K562 (cell line): ENCODE results near the gene ARHGEF10L. TPM values are rescaled to one million over a fixed set of nuclear protein-coding genes. Genes with fewer than 3 reads are reported as not detected.

ENCODE experiments used
- ATAC-seq: fragments of 200-7000 bp; cut with Tn5 transposase; 3 replicates; pipeline ENCODE4 v1.9.1; 2020; ENCODE audit warnings: moderate library complexity
- BruUV-seq: library from RNA; stranded (reverse); fragments of 400-500 nt; replicated peaks from 2 replicates; lab custom pipeline; 2021; lab: Mats Ljungman, UMichigan
- CTCF ChIA-PET: fragments of 300-600 bp; formaldehyde crosslinking; extraction: SDS; loops from one replicate; lab custom pipeline; 2021; ENCODE audit warnings: low intra/inter-chr PET ratio; lab: Yijun Ruan, JAX
- POLR2A ChIA-PET: fragments of 300-600, 350-650 bp; sonication (Branson Sonifier 250); formaldehyde crosslinking; extraction: SDS; loops from one replicate; lab custom pipeline; 2021; ENCODE audit warnings: antibody characterized with exemption, inconsistent platforms; lab: Yijun Ruan, JAX
- DNase-seq, 4 experiments: peaks; one replicate each; pipeline versions ENCODE4 v3.0.0 to v3.0.0-alpha.2; 2011 to 2018; ENCODE audit warnings: low spot score in 3 of 4, mixed read lengths in 3 of 4; ENCODE audit errors: extremely low read depth in 1 of 4
- FAIRE-seq: peaks from 2 replicates; lab custom pipeline; 2011; peaks lifted over from hg19 to GRCh38; lab: Jason Lieb, UNC
- H2AFZ ChIP-seq: 2 replicates; pipeline ENCODE4 v1.6.0; 2011; ENCODE audit warnings: low read depth, low read length, control low read depth, inconsistent platforms
- H3K27ac ChIP-seq: fragments of 200-600 bp; 3 replicates; pipeline ENCODE4 v1.8.0; 2011; ENCODE audit warnings: low read depth, mild to moderate bottlenecking, control low read depth, inconsistent platforms, low read length, moderate library complexity, mixed read lengths; ENCODE audit errors: extremely low read depth
- H3K27me3 ChIP-seq, 2 experiments: fragments of 300-600 bp in 1 of 2; 2 replicates in 1 of 2; 3 replicates in 1 of 2; pipeline versions ENCODE4 v1.6.0 to v1.8.0; 2011; ENCODE audit warnings: inconsistent platforms in 2 of 2, low read length in 2 of 2, mild to moderate bottlenecking in 1 of 2, mixed read lengths in 1 of 2, moderate library complexity in 1 of 2; ENCODE audit not compliant: control insufficient read depth in 2 of 2, insufficient read depth in 2 of 2
- H3K36me3 ChIP-seq: fragments of 300-600 bp; 3 replicates; pipeline ENCODE4 v1.8.0; 2011; ENCODE audit warnings: mild to moderate bottlenecking, low read length, inconsistent platforms; ENCODE audit not compliant: control insufficient read depth, insufficient read depth
- H3K4me1 ChIP-seq, 2 experiments: fragments of 200-600 bp in 1 of 2; replicated peaks in 1 of 2; 2 replicates in 1 of 2; 3 replicates in 1 of 2; pipeline versions ENCODE4 v1.5.1 to v1.8.0; 2011; ENCODE audit warnings: inconsistent platforms in 2 of 2, low read length in 2 of 2, mild to moderate bottlenecking in 1 of 2, mixed read lengths in 1 of 2, moderate library complexity in 1 of 2; ENCODE audit not compliant: control insufficient read depth in 2 of 2, insufficient read depth in 2 of 2
- H3K4me2 ChIP-seq: 2 replicates; pipeline ENCODE4 v1.6.1; 2011; ENCODE audit warnings: low read length, control low read depth, inconsistent platforms, mixed read lengths; ENCODE audit not compliant: insufficient read depth
- H3K4me3 ChIP-seq: fragments of 200-600 bp; sonication (generic), shearing (Covaris generic); 2 replicates; pipeline ENCODE4 v1.5.1; 2016; ENCODE audit warnings: control low read depth, inconsistent platforms
- H3K79me2 ChIP-seq: fragments of 200-600 bp; 3 replicates; pipeline ENCODE4 v1.8.0; 2011; ENCODE audit warnings: low read length, inconsistent platforms; ENCODE audit not compliant: control insufficient read depth, insufficient read depth
- H3K9ac ChIP-seq, 2 experiments: 2 replicates each; pipeline versions ENCODE4 v1.6.0 to v1.6.1; 2011; ENCODE audit warnings: low read depth in 2 of 2, low read length in 2 of 2, control low read depth in 1 of 2, inconsistent platforms in 1 of 2, mild to moderate bottlenecking in 1 of 2, mixed read lengths in 1 of 2; ENCODE audit not compliant: insufficient read depth in 1 of 2
- H3K9me1 ChIP-seq: one replicate; pipeline ENCODE4 v1.6.0; 2011; ENCODE audit warnings: inconsistent platforms, mild to moderate bottlenecking, low read length, moderate library complexity; ENCODE audit not compliant: control insufficient read depth, insufficient read depth
- H3K9me3 ChIP-seq: replicated peaks from 2 replicates; pipeline ENCODE4 v1.5.1; 2011; ENCODE audit warnings: low read depth, low read length, inconsistent platforms; ENCODE audit not compliant: control insufficient read depth, insufficient read depth
- H4K20me1 ChIP-seq: replicated peaks from 2 replicates; pipeline ENCODE4 v1.6.1; 2011; ENCODE audit warnings: low read length, inconsistent platforms, mixed read lengths; ENCODE audit not compliant: control insufficient read depth, insufficient read depth
- AFF1 ChIP-seq, 2 experiments: fragments of 450-650 bp; IDR thresholded peaks; 2 replicates each; pipeline ENCODE4 v1.6.1; 2018; ENCODE audit warnings: mild to moderate bottlenecking in 2 of 2, low read depth in 1 of 2; ENCODE audit not compliant: partially characterized antibody in 2 of 2
- BACH1 ChIP-seq: fragments of 200-800 bp; sonication (Bioruptor generic); IDR thresholded peaks from 2 replicates; pipeline ENCODE4 v1.6.1; 2016; ENCODE audit warnings: missing genetic modification characterization, missing compliant biosample characterization
- DIDO1 ChIP-seq: fragments of 450-650 bp; IDR thresholded peaks from 2 replicates; pipeline ENCODE4 v1.6.1; 2016; ENCODE audit warnings: low read depth, missing biosample characterization, missing genetic modification characterization
- DLX4 ChIP-seq: fragments of 250-450 bp; sonication (Bioruptor Pico); IDR thresholded peaks from 2 replicates; pipeline ENCODE4 v1.6.1; 2021; ENCODE audit warnings: mild to moderate bottlenecking
- FOXK2 ChIP-seq, 2 experiments: fragments of 450-650 bp; IDR thresholded peaks in 1 of 2; conservative IDR thresholded peaks in 1 of 2; 2 replicates each; pipeline ENCODE4 v1.6.1; 2016; ENCODE audit warnings: low read depth in 2 of 2, mild to moderate bottlenecking in 1 of 2
- HEY1 ChIP-seq: fragments of 250-450 bp; sonication (Bioruptor Pico); IDR thresholded peaks from 2 replicates; pipeline ENCODE4 v1.5.0; 2020; ENCODE audit warnings: mild to moderate bottlenecking, moderate library complexity, borderline replicate concordance
- HIVEP1 ChIP-seq: fragments of 250-450 bp; sonication (Bioruptor Pico); IDR thresholded peaks from 2 replicates; pipeline ENCODE4 v1.4.0; 2020; ENCODE audit warnings: mild to moderate bottlenecking
- KDM4B ChIP-seq, 2 experiments: fragments of 450-650 bp in 1 of 2; sonication (generic) in 1 of 2; IDR thresholded peaks; 2 replicates each; pipeline ENCODE4 v1.6.1; 2016 to 2017; ENCODE audit warnings: borderline replicate concordance in 2 of 2, antibody characterized with exemption in 1 of 2, low read depth in 1 of 2, mild to moderate bottlenecking in 1 of 2
- MAFG ChIP-seq: fragments of 450-650 bp; conservative IDR thresholded peaks from 2 replicates; pipeline ENCODE4 v1.6.1; 2016; ENCODE audit warnings: missing genetic modification characterization, missing compliant biosample characterization
- MAFK ChIP-seq: IDR thresholded peaks from 2 replicates; pipeline ENCODE4 v1.6.1; 2011; ENCODE audit warnings: low read length, improper control_type of control experiment
- MYBL2 ChIP-seq, 2 experiments: fragments of 450-650 bp in 1 of 2; sonication (generic) in 1 of 2; formaldehyde crosslinking in 1 of 2; IDR thresholded peaks; 2 replicates each; pipeline versions ENCODE4 v1.6.1 to v1.8.1; 2017 to 2022; ENCODE audit warnings: borderline replicate concordance in 1 of 2, inconsistent platforms in 1 of 2, low read depth in 1 of 2, mild to moderate bottlenecking in 1 of 2, missing genetic modification reagents in 1 of 2, moderate library complexity in 1 of 2
- PHF21A ChIP-seq: fragments of 450-650 bp; IDR thresholded peaks from 2 replicates; pipeline ENCODE4 v1.6.1; 2017; ENCODE audit warnings: low read depth, borderline replicate concordance
- POLR2G ChIP-seq: fragments of 200-400 bp; formaldehyde crosslinking; IDR thresholded peaks from 2 replicates; pipeline ENCODE4 v1.6.1; 2017; ENCODE audit warnings: low read depth, mild to moderate bottlenecking, antibody characterized with exemption, low read length, moderate library complexity
- SRSF9 ChIP-seq: fragments of 200-400 bp; formaldehyde crosslinking; IDR thresholded peaks from 2 replicates; pipeline ENCODE4 v1.6.1; 2017; ENCODE audit warnings: low read depth, low read length, borderline replicate concordance
- TAF15 ChIP-seq: fragments of 200-400 bp; formaldehyde crosslinking; IDR thresholded peaks from 2 replicates; pipeline ENCODE4 v1.6.1; 2017; ENCODE audit warnings: mild to moderate bottlenecking, low read depth, low read length, moderate library complexity
- ZBTB43 ChIP-seq: sonication (generic); formaldehyde crosslinking; IDR thresholded peaks from 2 replicates; pipeline ENCODE4 v1.8.0; 2023; ENCODE audit warnings: mild to moderate bottlenecking, missing genetic modification reagents
- ZNF24 ChIP-seq: fragments of 450-650 bp; IDR thresholded peaks from 2 replicates; pipeline ENCODE4 v1.6.1; 2016
- WGBS: fragments of 100-300 bp; shearing (Covaris generic); methylation state at CpG from one replicate; pipeline ENCODE4 v1.1.6; 2016; ENCODE audit warnings: low coverage, mixed read lengths; ENCODE audit not compliant: insufficient coverage; ENCODE audit errors: missing lambda C conversion rate; 5-methylcytosine and 5-hydroxymethylcytosine counted together
- in situ Hi-C: fragments of 300-500 bp; cut with MboI; formaldehyde crosslinking; loops from 4 replicates; pipeline ENCODE4 v1.15.0; 2018; ENCODE audit warnings: inconsistent platforms, mixed read lengths
- intact Hi-C: fragments of 100-400 bp; cut with micrococcal nuclease; formaldehyde crosslinking; loops from 2 replicates; pipeline ENCODE4 v1.14.2; 2022
- polyA plus RNA-seq, 8 experiments: library from polyadenylated mRNA; depleted of rRNA in 4 of 8; stranded (reverse) in 5 of 8; unstranded in 3 of 8; fragments of >200 nt; fragmentation: Nextera tagmentation in 2 of 8; fragmentation: Illumina TruSeq in 1 of 8; extraction: Ambion mirVana in 2 of 8; extraction: Trizol in 1 of 8; gene quantifications; 2 replicates each; pipeline versions ENCODE4 v1.2.1 to v1.2.3, GENCODE V29; 2011 to 2014; ENCODE audit warnings: inconsistent platforms in 1 of 8, missing spikeins in 1 of 8
- total RNA-seq, 7 experiments: library from RNA; depleted of rRNA in 6 of 7; stranded (reverse); fragments of >200 nt in 6 of 7; fragmentation: Illumina TruSeq in 2 of 7; extraction: Trizol in 2 of 7; gene quantifications; 2 replicates each; pipeline versions ENCODE4 v1.2.1 to v1.2.3, GENCODE V29; 2011 to 2021; ENCODE audit warnings: low replicate concordance in 1 of 7

The ARHGEF10L gene
- total and polyA plus RNA-seq, 9 of the 15 experiments (the other 6 are each of a cell fraction or from before 2014, with no cell fraction given): 0.09 to 0.13 TPM; not detected in 7

GRCh38 chr1:17600321-17600720 lies 60.8 kb downstream of the ARHGEF10L start:
- peaks cover 29% of the 10 kb centered on the region for H4K20me1 ChIP-seq
- no peaks in the 10 kb centered on the region for H3K9me3 ChIP-seq
- H3K9ac ChIP-seq: no peak overlapping the region
- FAIRE-seq (no peak), DNase-seq (no peak), ATAC-seq (no peak)
- H3K4me3 ChIP-seq: no peak overlapping the region
- H3K27ac ChIP-seq: no peak overlapping the region
- H3K79me2 ChIP-seq: no peaks in the 10 kb centered on the region
- ChIA-PET CTCF (interaction anchor here (1.6 kb wide), 1 partner anchor 97 kb away, joined by 3 read pairs; no protein-coding TSS in a partner anchor), POLR2A (interaction anchor here (0.5 kb wide), 1 partner anchor 393 kb away, joined by 4 read pairs; no protein-coding TSS in a partner anchor)
- no peaks in the 10 kb centered on the region for H3K36me3 ChIP-seq
- no peak overlapping the region for H3K4me2 ChIP-seq
- WGBS: 0% methylated on average over 6 of the region's 6 CpGs
- in situ Hi-C loops: loop anchor here (10.0 kb wide), 1 partner anchor 186 kb away; no protein-coding TSS in a partner anchor
- no TSS peak for BruUV-seq
- H3K27me3 ChIP-seq: peaks cover 39 to 67% of the 10 kb centered on the region in 2 experiments
- no peak overlapping the region for H2AFZ ChIP-seq
- peaks cover 4% of the 10 kb centered on the region for H3K9me1 ChIP-seq
- intact Hi-C loops: loop anchor here (10.0 kb wide), 1 partner anchor 476 kb away; no protein-coding TSS in a partner anchor
- peaks cover 0 to 5% of the 10 kb centered on the region in 2 experiments; a peak in 1 of 5 replicates for H3K4me1 ChIP-seq
- TF ChIP-seq BACH1 (tag) (no peak), MAFK (no peak), PHF21A (no peak), MAFG (no peak), AFF1 (IDR thresholded peaks at IDR 0.05; ENCODE audit: low read depth in 1 of 2, partially characterized antibody in 2 of 2) (no peak), MYBL2 (IDR thresholded peaks at IDR 0.05; ENCODE audit: low read depth) (no peak), MYBL2 (CRISPR knock-in tag; IDR thresholded peaks at IDR 0.05; ENCODE audit: borderline replicate concordance) (no peak), DIDO1 (tag) (no peak), HEY1 (CRISPR knock-in tag) (no peak), DLX4 (CRISPR knock-in tag) (no peak), HIVEP1 (CRISPR knock-in tag) (no peak), TAF15 (no peak), FOXK2 (conservative IDR thresholded peaks at IDR 0.05 in 1 of 2, IDR thresholded peaks at IDR 0.05 in 1 of 2; ENCODE audit: low read depth in 2 of 2) (no peak), SRSF9 (no peak), KDM4B (IDR thresholded peaks at IDR 0.05; ENCODE audit: borderline replicate concordance in 2 of 2, low read depth in 1 of 2) (no peak), POLR2G (no peak), ZNF24 (no peak), ZBTB43 (CRISPR knock-in tag) (no peak)
